Vagina (tissue), 2 donors: Measurements from ENCODE around the gene FAM156A.

ENCODE experiments used
- CTCF ChIP-seq, 3 experiments: fragments of 450-650 bp in 2 of 3; fragments of 200-600 bp in 1 of 3; sonication (generic) in 1 of 3; IDR thresholded peaks; one replicate each; pipeline ENCODE4 v1.5.1; 2017 to 2019; ENCODE audit warnings: antibody characterized with exemption in 3 of 3, mild to moderate bottlenecking in 2 of 3, moderate library complexity in 2 of 3
- POLR2A ChIP-seq, 2 donors: fragments of 450-650 bp; IDR thresholded peaks; one replicate each; pipeline ENCODE4 v1.6.1; 2017; ENCODE audit warnings: antibody characterized with exemption in 2 of 2, mild to moderate bottlenecking in 2 of 2, moderate library complexity in 2 of 2
- POLR2AphosphoS5 ChIP-seq, 2 donors: sonication (generic); formaldehyde crosslinking; IDR thresholded peaks; one replicate each; pipeline ENCODE4 v1.9.0; 2017; ENCODE audit warnings: antibody characterized with exemption in 2 of 2, mild to moderate bottlenecking in 2 of 2, low read depth in 1 of 2; ENCODE audit not compliant: insufficient read depth in 1 of 2

- TF ChIP-seq POLR2A (IDR thresholded peaks at IDR 0.05) (no peak), CTCF (IDR thresholded peaks at IDR 0.05) (no peak), POLR2AphosphoS5 (IDR thresholded peaks at IDR 0.05; ENCODE audit: insufficient read depth in 1 of 2, low read depth in 1 of 2) (no peak)
Measured at GRCh38 chrX:53004811-53005210, 46.5 kb upstream of the FAM156A start.
